Stimulated activated naive CD8-positive, alpha-beta T cell treated with anti-CD3 and anti-CD28 coated beads, Interleukin-15, Interleukin-2, amounts not matched to agents 100 ng/mL and 50 ng/mL, for 24 hours (primary cell): ENCODE results near the gene PGP.

Experiments
- H3K27ac Mint-ChIP-seq: one replicate; pipeline ENCODE4 v1.8.0; 2021; ENCODE audit warnings: mild to moderate bottlenecking, mixed read lengths
- H3K27me3 Mint-ChIP-seq: one replicate; pipeline ENCODE4 v1.8.0; 2021; ENCODE audit warnings: mixed read lengths
- H3K36me3 Mint-ChIP-seq: one replicate; pipeline ENCODE4 v1.8.0; 2021; ENCODE audit warnings: low read depth, mixed read lengths
- H3K4me1 Mint-ChIP-seq: one replicate; pipeline ENCODE4 v1.8.0; 2021; ENCODE audit warnings: low read depth, mixed read lengths
- H3K4me3 Mint-ChIP-seq: one replicate; pipeline ENCODE4 v1.8.0; 2021; ENCODE audit warnings: mild to moderate bottlenecking, mixed read lengths
- H3K9me3 Mint-ChIP-seq: one replicate; pipeline ENCODE4 v1.8.0; 2021; ENCODE audit warnings: mixed read lengths

PGP gene

GRCh38 chr16:2178321-2179106 lies 36.1 kb downstream of the PGP start:
- peaks cover 16% of the 10 kb centered on the region for H3K36me3 Mint-ChIP-seq
- no peaks in the 10 kb centered on the region for H3K27me3 Mint-ChIP-seq
- H3K9me3 Mint-ChIP-seq = no peaks in the 10 kb centered on the region
- no peaks in the 10 kb centered on the region for H3K4me1 Mint-ChIP-seq
- H3K27ac Mint-ChIP-seq = no peak overlapping the region
- no peak overlapping the region for H3K4me3 Mint-ChIP-seq

GRCh38 chr16:2177561-2177960 lies 37.1 kb downstream of the PGP start:
- no peak overlapping the region for H3K27ac Mint-ChIP-seq
- H3K27me3 Mint-ChIP-seq = no peaks in the 10 kb centered on the region
- no peak overlapping the region for H3K4me3 Mint-ChIP-seq
- no peaks in the 10 kb centered on the region for H3K9me3 Mint-ChIP-seq
- no peaks in the 10 kb centered on the region for H3K4me1 Mint-ChIP-seq
- peaks cover 16% of the 10 kb centered on the region for H3K36me3 Mint-ChIP-seq

- H3K27me3 Mint-ChIP-seq = no peaks in the 10 kb centered on the region
- H3K4me3 Mint-ChIP-seq = no peak overlapping the region
- no peaks in the 10 kb centered on the region for H3K9me3 Mint-ChIP-seq
- no peaks in the 10 kb centered on the region for H3K4me1 Mint-ChIP-seq
- no peak overlapping the region for H3K27ac Mint-ChIP-seq
- peaks cover 16% of the 10 kb centered on the region for H3K36me3 Mint-ChIP-seq
Measured at GRCh38 chr16:2177101-2177500, 37.5 kb downstream of the PGP start.

- Mint-ChIP-seq H3K4me1 (no peaks in the 10 kb centered on the region), H3K27me3 (no peaks in the 10 kb centered on the region), H3K36me3 (peaks cover 16% of the 10 kb centered on the region), H3K9me3 (no peaks in the 10 kb centered on the region), H3K27ac (no peak overlapping the region), H3K4me3 (no peak overlapping the region)
Measured at GRCh38 chr16:2176047-2176446, 38.6 kb downstream of the PGP start.

GRCh38 chr16:2175454-2175853 lies 39.2 kb downstream of the PGP start:
- Mint-ChIP-seq H3K36me3 (peaks cover 16% of the 10 kb centered on the region), H3K4me1 (no peaks in the 10 kb centered on the region), H3K27me3 (no peaks in the 10 kb centered on the region), H3K9me3 (no peaks in the 10 kb centered on the region), H3K4me3 (no peak overlapping the region), H3K27ac (no peak overlapping the region)

DNA sequence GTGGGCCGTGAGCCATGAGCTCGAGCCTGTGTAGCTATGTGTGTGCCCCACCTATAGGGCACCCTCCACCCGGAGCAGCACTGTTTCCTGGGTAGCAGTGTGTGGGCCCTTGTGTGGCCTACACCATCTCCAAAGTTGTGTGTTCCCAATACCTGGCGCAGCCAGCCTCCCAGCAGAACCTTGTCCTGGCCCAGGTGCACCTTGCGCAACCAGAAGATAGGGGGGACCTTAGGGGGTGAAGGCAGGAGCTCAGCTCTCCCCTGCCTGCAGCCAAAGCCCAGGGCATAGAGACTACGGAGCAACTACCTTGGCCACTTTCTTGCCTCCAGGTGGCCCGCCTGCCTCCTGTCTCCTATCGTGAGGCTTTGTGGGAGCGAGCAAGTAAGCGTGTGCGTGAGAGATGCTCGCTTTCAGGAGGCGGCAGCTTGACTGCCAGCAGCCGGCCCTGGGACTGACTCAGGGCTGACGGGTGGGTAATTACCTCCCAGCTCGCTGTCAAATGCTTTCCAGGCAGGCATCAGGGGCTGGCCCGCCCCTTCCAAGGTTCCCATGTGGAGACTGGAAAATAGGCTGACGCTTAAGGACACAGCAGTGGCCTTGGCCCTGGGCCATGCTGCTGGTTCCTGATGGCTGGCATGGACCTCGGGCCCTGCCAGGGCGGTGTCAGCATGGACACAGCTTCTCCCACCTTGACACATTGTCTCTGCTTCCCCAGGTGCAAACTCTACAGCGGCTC lies 40.1 kb downstream of the PGP start:
- no peaks in the 10 kb centered on the region for H3K4me1 Mint-ChIP-seq
- H3K9me3 Mint-ChIP-seq = no peaks in the 10 kb centered on the region
- H3K4me3 Mint-ChIP-seq = no peak overlapping the region
- no peak overlapping the region for H3K27ac Mint-ChIP-seq
- H3K36me3 Mint-ChIP-seq = peaks cover 16% of the 10 kb centered on the region
- H3K27me3 Mint-ChIP-seq = no peaks in the 10 kb centered on the region

DNA sequence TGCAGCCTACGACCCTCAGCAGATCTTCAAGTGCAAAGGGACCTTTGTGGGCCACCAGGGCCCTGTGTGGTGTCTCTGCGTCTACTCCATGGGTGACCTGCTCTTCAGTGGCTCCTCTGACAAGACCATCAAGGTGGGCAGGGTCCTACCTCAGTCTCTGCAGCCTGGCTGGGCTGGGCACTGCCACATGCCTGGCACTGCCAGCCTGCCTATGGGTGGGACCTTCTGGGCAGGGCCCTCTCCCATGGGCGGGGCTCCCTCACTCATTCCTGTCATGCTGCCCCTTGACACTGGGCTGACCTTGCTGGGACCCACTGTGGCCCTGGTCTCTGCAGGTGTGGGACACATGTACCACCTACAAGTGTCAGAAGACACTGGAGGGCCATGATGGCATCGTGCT lies 40.7 kb downstream of the PGP start:
- H3K9me3 Mint-ChIP-seq = no peaks in the 10 kb centered on the region
- H3K27me3 Mint-ChIP-seq = no peaks in the 10 kb centered on the region
- H3K4me3 Mint-ChIP-seq = no peak overlapping the region
- no peaks in the 10 kb centered on the region for H3K4me1 Mint-ChIP-seq
- H3K27ac Mint-ChIP-seq = no peak overlapping the region
- peaks cover 16% of the 10 kb centered on the region for H3K36me3 Mint-ChIP-seq

DNA sequence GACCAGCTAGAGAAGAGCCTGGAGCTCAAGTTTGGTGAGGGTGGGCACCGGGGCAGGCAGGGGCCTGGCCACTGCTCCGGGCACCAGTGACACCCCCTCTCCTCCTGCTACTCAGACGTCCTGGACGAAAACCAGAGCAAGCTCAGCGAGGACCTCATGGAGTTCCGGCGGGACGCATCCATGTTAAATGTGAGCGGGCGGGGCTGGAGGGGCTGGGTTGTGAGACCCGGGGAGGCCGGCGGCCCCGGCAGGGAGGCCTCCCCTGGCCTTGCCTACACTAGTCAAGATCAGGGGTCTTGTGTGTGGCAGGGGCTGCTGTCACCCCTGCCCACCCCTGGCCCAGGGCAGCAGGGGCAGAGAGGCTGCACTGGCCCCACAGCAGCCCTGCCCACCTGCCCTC lies 41.3 kb downstream of the PGP start:
- no peaks in the 10 kb centered on the region for H3K27me3 Mint-ChIP-seq
- H3K9me3 Mint-ChIP-seq = no peaks in the 10 kb centered on the region
- peaks cover 16% of the 10 kb centered on the region for H3K36me3 Mint-ChIP-seq
- H3K4me3 Mint-ChIP-seq = no peak overlapping the region
- H3K4me1 Mint-ChIP-seq = no peaks in the 10 kb centered on the region
- H3K27ac Mint-ChIP-seq = no peak overlapping the region

DNA sequence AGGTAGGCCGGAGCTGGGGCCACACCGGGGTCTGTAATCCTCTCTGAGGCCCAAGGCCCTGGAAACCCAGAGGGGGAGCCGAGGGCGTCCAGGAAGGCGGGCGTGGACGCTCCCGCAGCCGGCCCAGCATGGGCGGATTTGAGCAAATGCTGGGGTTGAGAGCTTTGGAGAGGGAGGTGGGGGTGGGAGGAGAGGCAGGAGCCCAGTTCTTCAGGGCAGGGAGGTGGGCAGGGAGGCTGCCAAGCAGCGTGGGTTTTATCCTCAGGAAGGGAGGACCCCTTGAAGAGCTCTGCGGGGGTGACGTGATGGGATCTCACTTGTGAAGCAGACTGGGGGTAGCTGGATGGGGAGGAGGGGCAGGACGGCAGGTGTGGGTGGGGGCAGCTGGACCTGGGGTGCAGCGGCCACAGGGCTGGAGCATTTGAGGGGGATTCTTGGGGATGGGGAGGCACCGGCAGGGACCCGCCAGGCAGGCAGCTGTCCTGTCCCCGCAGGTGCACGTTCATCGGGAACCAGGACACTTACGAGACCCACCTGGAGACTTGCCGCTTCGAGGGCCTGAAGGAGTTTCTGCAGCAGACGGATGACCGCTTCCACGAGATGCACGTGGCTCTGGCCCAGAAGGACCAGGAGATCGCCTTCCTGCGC lies 41.8 kb downstream of the PGP start:
- no peaks in the 10 kb centered on the region for H3K4me1 Mint-ChIP-seq
- H3K4me3 Mint-ChIP-seq = no peak overlapping the region
- peaks cover 16% of the 10 kb centered on the region for H3K36me3 Mint-ChIP-seq
- H3K9me3 Mint-ChIP-seq = no peaks in the 10 kb centered on the region
- no peak overlapping the region for H3K27ac Mint-ChIP-seq
- no peaks in the 10 kb centered on the region for H3K27me3 Mint-ChIP-seq

GRCh38 chr16:2171601-2172178 lies 43.0 kb downstream of the PGP start:
- no peaks in the 10 kb centered on the region for H3K4me1 Mint-ChIP-seq
- no peak overlapping the region for H3K27ac Mint-ChIP-seq

GRCh38 chr16:2170587-2171435 lies 43.8 kb downstream of the PGP start:
- Mint-ChIP-seq H3K4me3 (no peak overlapping the region), H3K36me3 (peaks cover 16% of the 10 kb centered on the region), H3K27ac (no peak overlapping the region), H3K4me1 (no peaks in the 10 kb centered on the region), H3K9me3 (no peaks in the 10 kb centered on the region), H3K27me3 (no peaks in the 10 kb centered on the region)

More at GRCh38 chr16:2171601-2172178, 43.0 kb downstream of the PGP start:
- Mint-ChIP-seq H3K27me3 (no peaks in the 10 kb centered on the region), H3K4me3 (no peak overlapping the region), H3K9me3 (no peaks in the 10 kb centered on the region), H3K36me3 (peaks cover 16% of the 10 kb centered on the region)

DNA sequence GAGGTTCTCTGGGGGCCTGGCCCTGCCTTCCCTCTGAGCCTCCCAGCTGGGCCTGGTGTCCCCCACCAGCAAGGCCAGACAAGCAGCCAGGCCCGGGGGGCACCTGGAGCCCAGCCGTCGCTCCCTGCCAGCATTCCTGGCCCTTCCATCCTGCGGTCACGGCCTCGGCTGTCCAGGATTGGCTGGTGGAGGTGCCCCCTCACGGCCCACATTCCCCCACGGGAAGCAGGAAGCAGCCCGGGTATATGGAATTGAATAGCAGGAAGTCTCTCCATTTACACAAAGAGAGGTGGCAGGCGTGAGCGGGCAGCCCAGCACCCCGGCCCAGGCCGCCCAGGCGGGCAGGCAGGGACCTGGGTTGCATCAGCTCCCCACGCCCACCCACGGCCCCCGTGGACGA lies 44.6 kb downstream of the PGP start:
- Mint-ChIP-seq H3K4me1 (no peaks in the 10 kb centered on the region), H3K27ac (no peak overlapping the region), H3K36me3 (peaks cover 15% of the 10 kb centered on the region), H3K9me3 (no peaks in the 10 kb centered on the region), H3K27me3 (no peaks in the 10 kb centered on the region), H3K4me3 (no peak overlapping the region)

GRCh38 chr16:2167068-2167638 lies 47.5 kb downstream of the PGP start:
- no peak overlapping the region for H3K4me3 Mint-ChIP-seq
- H3K4me1 Mint-ChIP-seq = peaks cover 3% of the 10 kb centered on the region
- H3K36me3 Mint-ChIP-seq = peaks cover 6% of the 10 kb centered on the region
- no peaks in the 10 kb centered on the region for H3K27me3 Mint-ChIP-seq
- no peak overlapping the region for H3K27ac Mint-ChIP-seq
- no peaks in the 10 kb centered on the region for H3K9me3 Mint-ChIP-seq
